Heart left ventricle (tissue), 13 donors: ENCODE data around the gene DLGAP1.

Experiments
- CTCF ChIP-seq, 12 donors: fragments of 200-600 bp; sonication (generic) in 4 of 12; IDR thresholded peaks; one replicate each; pipeline versions ENCODE4 v1.5.0 to v1.8.0; 2018 to 2022; ENCODE audit warnings: antibody characterized with exemption in 12 of 12, mild to moderate bottlenecking in 5 of 12
- POLR2A ChIP-seq, 2 donors: fragments of 450-650 bp; IDR thresholded peaks; one replicate each; pipeline ENCODE4 v1.6.1; 2017; ENCODE audit warnings: antibody characterized with exemption in 2 of 2, mild to moderate bottlenecking in 2 of 2, moderate library complexity in 2 of 2
- donor health status: ischemic (EF 13 %, LVEDD 7.1; RV severe dilation, severe dysfunction).
- donor health status: DM: no; HTN: yes; CAD: no.
- donor health status: DM: no; HTN: no; CAD: no.
- donor health status: ischemic (EF 25% LVEDD 6.9; RV normal size, moderate dysfunction).
- donor health status: ischemic (EF 25% LVEDD 5.7; RV mildly dilated, moderate dysfunction).
- donor health status: ischemic (EF 35%, LVEDD 5.7; RV mildly dilated, moderate dysfunction).
- donor health status: nonischemic (EF 11% LVEDD 7.7; RV severe dilation, severe dysfunction).
- donor health status: DM: yes; HTN: yes; CAD: no.
- donor health status: PGD.
- donor health status: ischemic (EF 29% LVEDD 5.4; RV normal size, mild dysfunction).
- donor health status: nonischemic (EF 23%, LVEDD 6.1; RV moderate dilation, normal function).

GRCh38 chr18:4126939-4127338, 328.2 kb downstream of the DLGAP1 start:
- no peak for TF ChIP-seq CTCF (IDR thresholded peaks at IDR 0.05)
- TF ChIP-seq POLR2A (IDR thresholded peaks at IDR 0.05): no peak
